ENCODE measurements around the gene RDM1. TPM values are rescaled to one million over a fixed set of nuclear protein-coding genes. Genes with fewer than 3 reads are reported as not detected.

The RDM1 gene
- polyA plus RNA-seq, 2 of the 4 experiments (the other 2 are of a cell fraction) = 4.3 to 4.6 TPM

GRCh38 chr17:35977509-35977908 lies 46.9 kb upstream of the RDM1 start:
- no peak overlapping the region for H3K4me3 ChIP-seq
- H3K4me2 ChIP-seq = no peak overlapping the region
- POLR2A ChIA-PET = no interaction called here
- peaks cover 9% of the 10 kb centered on the region; the same call in 1 of the 3 replicates for H3K4me1 ChIP-seq
- WGBS (ENCODE audit: missing lambda C conversion rate) = 34% methylated on average over 7 of the region's 7 CpGs
- CTCF ChIA-PET = interaction anchor here (0.6 to 12.1 kb wide), 6 partner anchors 9 to 205 kb away, joined by 3 to 271 read pairs (median 4); no protein-coding TSS in a partner anchor
- no peak for FAIRE-seq
- H3K9me3 ChIP-seq = no peaks in the 10 kb centered on the region
- no peak for TF ChIP-seq FOSL2 (IDR thresholded peaks at IDR 0.05)
- TF ChIP-seq FOSL2 (CRISPR knock-in tag; IDR thresholded peaks at IDR 0.05) = no peak
- TF ChIP-seq GATA3 (IDR thresholded peaks at IDR 0.05; ENCODE audit: borderline replicate concordance) = no peak
- ATAC-seq = no peak
- no peak for DNase-seq (ENCODE audit: low read depth in 1 of 2, low spot score in 1 of 2)
- no peak overlapping the region for H3K27ac ChIP-seq

- DNase-seq (ENCODE audit: low read depth in 1 of 2, low spot score in 1 of 2) (peak in 1 of 2 experiments; percentile 16), FAIRE-seq (no peak), ATAC-seq (peak in 1 of 2 experiments; percentile 27; a peak in 3 of 6 replicates)
- Histone ChIP-seq H3K27ac (no peak overlapping the region), H3K4me2 (no peak overlapping the region), H3K9me3 (no peaks in the 10 kb centered on the region), H3K4me1 (peaks cover 9% of the 10 kb centered on the region; the same call in 1 of the 3 replicates), H3K4me3 (no peak overlapping the region)
- ChIA-PET POLR2A (no interaction called here), CTCF (interaction anchor here (1.3 to 12.1 kb wide), 4 partner anchors 26 to 510 kb away, joined by 4 to 271 read pairs (median 12); no protein-coding TSS in a partner anchor)
- no peak for TF ChIP-seq CBX8 (IDR thresholded peaks at IDR 0.05)
- no peak for TF ChIP-seq HMGXB4 (CRISPR knock-in tag; IDR thresholded peaks at IDR 0.05; ENCODE audit: borderline replicate concordance)
- no peak for TF ChIP-seq EHMT2 (IDR thresholded peaks at IDR 0.05; ENCODE audit: low read depth)
- no peak for TF ChIP-seq PBX3 (IDR thresholded peaks at IDR 0.05)
- no peak for TF ChIP-seq EP300 (IDR thresholded peaks at IDR 0.05)
- 24% methylated on average over 10 of the region's 10 CpGs for WGBS (ENCODE audit: missing lambda C conversion rate)
Observed at GRCh38 chr17:35973333-35974260, 43.0 kb upstream of the RDM1 start.

GRCh38 chr17:35972945-35973332 lies 42.4 kb upstream of the RDM1 start:
- no peak overlapping the region for H3K27ac ChIP-seq
- no peak overlapping the region for H3K4me2 ChIP-seq
- no peak for ATAC-seq
- no peak for DNase-seq (ENCODE audit: low read depth in 1 of 2, low spot score in 1 of 2)
- TF ChIP-seq EP300 (IDR thresholded peaks at IDR 0.05) (no peak), POLR2AphosphoS2 (conservative IDR thresholded peaks at IDR 0.05; ENCODE audit: low read length) (no peak), GATA3 (IDR thresholded peaks at IDR 0.05; ENCODE audit: borderline replicate concordance) (no peak), CBX2 (IDR thresholded peaks at IDR 0.05; ENCODE audit: borderline replicate concordance, low read depth) (no peak), HDAC2 (IDR thresholded peaks at IDR 0.05) (no peak), CEBPB (IDR thresholded peaks at IDR 0.05) (no peak), HOXA7 (CRISPR knock-in tag; IDR thresholded peaks at IDR 0.05) (no peak)
- ChIA-PET POLR2A (no interaction called here), CTCF (interaction anchor here (1.3 to 12.1 kb wide), 4 partner anchors 25 to 510 kb away, joined by 4 to 271 read pairs (median 12); no protein-coding TSS in a partner anchor)
- H3K4me3 ChIP-seq = no peak overlapping the region
- peaks cover 9% of the 10 kb centered on the region; the same call in 1 of the 3 replicates for H3K4me1 ChIP-seq
- no peak for FAIRE-seq
- H3K9me3 ChIP-seq = no peaks in the 10 kb centered on the region
- WGBS (ENCODE audit: missing lambda C conversion rate) = 72% methylated on average over 4 of the region's 4 CpGs

DNA sequence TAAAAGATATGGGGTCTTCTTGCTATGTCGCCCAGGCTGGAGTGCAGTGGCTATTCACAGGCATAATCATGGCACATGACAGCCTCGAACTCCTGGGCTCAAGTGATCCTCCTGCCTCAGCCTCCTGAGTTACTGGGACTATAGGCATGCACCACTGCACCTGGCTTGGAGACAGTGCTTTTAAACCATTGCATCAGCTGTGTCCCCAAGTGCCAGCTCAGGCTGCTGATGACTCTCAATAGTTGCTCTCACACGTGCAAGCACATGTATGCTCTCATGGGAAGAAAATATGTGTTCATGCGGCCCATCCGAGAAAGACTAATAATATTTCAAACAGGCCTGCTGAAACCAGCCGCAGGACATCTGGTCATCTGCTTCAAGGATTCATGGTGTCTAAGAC lies 42.0 kb upstream of the RDM1 start:
- Histone ChIP-seq H3K4me2 (no peak overlapping the region), H3K4me3 (no peak overlapping the region), H3K4me1 (peaks cover 9% of the 10 kb centered on the region; the same call in 1 of the 3 replicates), H3K9me3 (no peaks in the 10 kb centered on the region), H3K27ac (no peak overlapping the region)
- TF ChIP-seq ZC3H11A (IDR thresholded peaks at IDR 0.05) (no peak), EHF (CRISPR knock-in tag; IDR thresholded peaks at IDR 0.05) (no peak), HOXB13 (CRISPR knock-in tag; IDR thresholded peaks at IDR 0.05; ENCODE audit: low read depth) (no peak), CEBPB (IDR thresholded peaks at IDR 0.05) (no peak), FOSL2 (IDR thresholded peaks at IDR 0.05) (no peak), FOSL2 (CRISPR knock-in tag; IDR thresholded peaks at IDR 0.05) (no peak)
- FAIRE-seq (no peak), ATAC-seq (no peak), DNase-seq (ENCODE audit: low read depth in 1 of 2, low spot score in 1 of 2) (no peak)
- 68% methylated on average over 6 of the region's 6 CpGs for WGBS (ENCODE audit: missing lambda C conversion rate)
- POLR2A ChIA-PET = no interaction called here
- CTCF ChIA-PET = interaction anchor here (1.5 to 12.1 kb wide), 6 partner anchors 9 to 511 kb away, joined by 3 to 271 read pairs (median 6); partner anchors contain the start of gene CCL16

All from A549 (cell line).